HepG2 (cell line): ENCODE data around the gene CISD1. TPM values are rescaled to one million over a fixed set of nuclear protein-coding genes. Genes with fewer than 3 reads are reported as not detected.

ENCODE experiments used
- ATAC-seq: fragments of 200-7000 bp; cut with Tn5 transposase; 3 replicates; pipeline ENCODE4 v1.9.1; 2020; ENCODE audit warnings: mild to moderate bottlenecking, moderate library complexity
- BruUV-seq: library from RNA; stranded (reverse); fragments of 400-500 nt; replicated peaks from 2 replicates; lab custom pipeline; 2021; lab: Mats Ljungman, UMichigan
- CTCF ChIA-PET: fragments of 300-600 bp; formaldehyde crosslinking; extraction: SDS; loops from one replicate; lab custom pipeline; 2021; ENCODE audit warnings: low total read pairs, inconsistent platforms, low intra/inter-chr PET ratio; lab: Yijun Ruan, JAX
- POLR2A ChIA-PET: fragments of 350-600 bp; sonication (Branson Sonifier 250); formaldehyde crosslinking; loops from one replicate; lab custom pipeline; 2020; ENCODE audit warnings: antibody characterized with exemption, inconsistent platforms; lab: Yijun Ruan, JAX
- DNase-seq: peaks from one replicate; pipeline ENCODE4 v3.0.0-alpha.2; 2015; ENCODE audit warnings: low spot score
- FAIRE-seq: peaks from 3 replicates; lab custom pipeline; 2011; peaks lifted over from hg19 to GRCh38; lab: Jason Lieb, UNC
- H2AFZ ChIP-seq: one replicate; pipeline ENCODE4 v1.6.1; 2011; ENCODE audit warnings: low read length, inconsistent platforms
- H3K27ac ChIP-seq: fragments of 300-600 bp; 3 replicates; pipeline ENCODE4 v1.8.0; 2011; ENCODE audit warnings: mixed run types, mild to moderate bottlenecking, mixed read lengths, low read length, inconsistent platforms; ENCODE audit not compliant: insufficient read depth; ENCODE audit errors: extremely low read length
- H3K27me3 ChIP-seq, 2 experiments: fragments of 200-600 bp in 1 of 2; 2 replicates in 1 of 2; 3 replicates in 1 of 2; pipeline versions ENCODE4 v1.6.0 to v1.8.0; 2011; ENCODE audit warnings: low read length in 2 of 2, mild to moderate bottlenecking in 2 of 2, moderate library complexity in 2 of 2, inconsistent platforms in 1 of 2; ENCODE audit not compliant: insufficient read depth in 2 of 2, control insufficient read depth in 1 of 2
- H3K36me3 ChIP-seq, 2 experiments: fragments of 200-600 bp in 1 of 2; replicated peaks in 1 of 2; 2 replicates in 1 of 2; 3 replicates in 1 of 2; pipeline versions ENCODE4 v1.5.1 to v1.8.0; 2011; ENCODE audit warnings: low read length in 2 of 2, inconsistent platforms in 1 of 2; ENCODE audit not compliant: insufficient read depth in 2 of 2, control insufficient read depth in 1 of 2
- H3K4me1 ChIP-seq: 2 replicates; pipeline ENCODE4 v1.5.1; 2012; ENCODE audit warnings: low read length, inconsistent platforms; ENCODE audit not compliant: insufficient read depth
- H3K4me2 ChIP-seq: 2 replicates; pipeline ENCODE4 v1.6.0; 2011; ENCODE audit warnings: low read depth, low read length, inconsistent platforms
- H3K4me3 ChIP-seq, 3 experiments: fragments of 200-600 bp in 1 of 3; sonication (generic), shearing (Covaris generic) in 1 of 3; replicated peaks in 1 of 3; 2 replicates each; pipeline ENCODE4 v1.5.1; 2011 to 2016; ENCODE audit warnings: low read length in 3 of 3, inconsistent platforms in 2 of 3, low read depth in 2 of 3, mild to moderate bottlenecking in 2 of 3, control low read depth in 1 of 3, mixed read lengths in 1 of 3; ENCODE audit not compliant: insufficient read depth in 1 of 3
- H3K79me2 ChIP-seq: one replicate; pipeline ENCODE4 v1.6.1; 2011; ENCODE audit warnings: low read length, inconsistent platforms; ENCODE audit not compliant: insufficient read depth
- H3K9ac ChIP-seq: 2 replicates; pipeline ENCODE4 v1.6.0; 2011; ENCODE audit warnings: mild to moderate bottlenecking, low read depth, low read length, inconsistent platforms; ENCODE audit not compliant: insufficient read depth
- H3K9me3 ChIP-seq: 2 replicates; pipeline ENCODE4 v1.5.1; 2012; ENCODE audit warnings: mild to moderate bottlenecking, low read length
- H4K20me1 ChIP-seq: 2 replicates; pipeline ENCODE4 v1.6.0; 2011; ENCODE audit warnings: inconsistent platforms, mild to moderate bottlenecking, low read length, moderate library complexity; ENCODE audit not compliant: insufficient read depth
- ARID4A ChIP-seq: sonication (generic); formaldehyde crosslinking; IDR thresholded peaks from 2 replicates; pipeline ENCODE4 v1.5.0; 2020; ENCODE audit warnings: mild to moderate bottlenecking, missing genetic modification reagents, borderline replicate concordance
- GABPA ChIP-seq, 2 experiments: IDR thresholded peaks; 2 replicates each; pipeline ENCODE4 v1.6.1; 2011 to 2016; ENCODE audit warnings: low read depth in 2 of 2, low read length in 1 of 2, missing biosample characterization in 1 of 2, missing genetic modification characterization in 1 of 2
- KAT8 ChIP-seq: IDR thresholded peaks from 2 replicates; pipeline ENCODE4 v1.6.1; 2016; ENCODE audit warnings: missing genetic modification reagents, missing compliant biosample characterization
- KDM1A ChIP-seq: IDR thresholded peaks from 2 replicates; pipeline ENCODE4 v1.6.1; 2016; ENCODE audit warnings: missing compliant biosample characterization
- MAFF ChIP-seq: IDR thresholded peaks from 2 replicates; pipeline ENCODE4 v1.6.1; 2011; ENCODE audit warnings: low read depth, low read length, improper control_type of control experiment
- MAFK ChIP-seq, 2 experiments: IDR thresholded peaks in 1 of 2; conservative IDR thresholded peaks in 1 of 2; 2 replicates each; pipeline ENCODE4 v1.6.1; 2011; ENCODE audit warnings: improper control_type of control experiment in 2 of 2, low read length in 2 of 2
- MATR3 ChIP-seq: sonication (generic); formaldehyde crosslinking; IDR thresholded peaks from 2 replicates; pipeline ENCODE4 v1.4.0; 2020; ENCODE audit warnings: missing genetic modification reagents
- RELA ChIP-seq: sonication (generic); formaldehyde crosslinking; IDR thresholded peaks from 2 replicates; pipeline ENCODE4 v1.4.0; 2020; ENCODE audit warnings: missing genetic modification reagents
- WIZ ChIP-seq: sonication (generic); formaldehyde crosslinking; IDR thresholded peaks from 2 replicates; pipeline ENCODE4 v1.5.1; 2020; ENCODE audit warnings: mild to moderate bottlenecking, missing genetic modification reagents
- ZFP90 ChIP-seq: sonication (generic); formaldehyde crosslinking; IDR thresholded peaks from 2 replicates; pipeline ENCODE4 v1.8.0; 2022; ENCODE audit warnings: missing genetic modification reagents, mild to moderate bottlenecking, inconsistent platforms, borderline replicate concordance
- ZMYM2 ChIP-seq: sonication (generic); formaldehyde crosslinking; IDR thresholded peaks from 2 replicates; pipeline ENCODE4 v1.8.0; 2022; ENCODE audit warnings: mild to moderate bottlenecking, missing genetic modification reagents
- ZNF430 ChIP-seq: sonication (generic); formaldehyde crosslinking; IDR thresholded peaks from 2 replicates; pipeline ENCODE4 v1.9.0; 2021; ENCODE audit warnings: mild to moderate bottlenecking, missing genetic modification reagents
- ZNF777 ChIP-seq: sonication (generic); formaldehyde crosslinking; IDR thresholded peaks from 2 replicates; pipeline ENCODE4 v1.4.0; 2020; ENCODE audit warnings: missing genetic modification reagents
- ZNF792 ChIP-seq: IDR thresholded peaks from 2 replicates; pipeline ENCODE4 v1.6.1; 2016
- in situ Hi-C: cut with HindIII; loops from 2 replicates; pipeline ENCODE4 v1.10.0; 2017; ENCODE audit warnings: low pct_unique_long_range_greater_than_20kb; ENCODE audit not compliant: extremely low pct_ligation_motif_present
- intact Hi-C: fragments of 100-400 bp; cut with micrococcal nuclease; formaldehyde crosslinking; loops from one replicate; pipeline ENCODE4 v1.10.0; 2022; ENCODE audit not compliant: unreplicated experiment
- polyA plus RNA-seq, 8 experiments: library from polyadenylated mRNA; depleted of rRNA in 3 of 8; stranded (reverse) in 7 of 8; unstranded in 1 of 8; fragments of >200 nt; fragmentation: Illumina TruSeq in 4 of 8; extraction: Trizol in 4 of 8; gene quantifications; 2 replicates each; pipeline versions ENCODE4 v1.2.1 to v1.2.3, GENCODE V29; 2011 to 2016; ENCODE audit warnings: low read depth in 4 of 8, missing spikeins in 1 of 8, mixed read lengths in 1 of 8; ENCODE audit not compliant: insufficient read depth in 1 of 8
- total RNA-seq, 5 experiments: library from RNA; depleted of rRNA; stranded (reverse); fragments of >200 nt; fragmentation: Illumina TruSeq; extraction: Trizol; gene quantifications; 2 replicates each; pipeline ENCODE4 v1.2.3, GENCODE V29; 2016; ENCODE audit warnings: low read depth in 1 of 5

Gene CISD1
- total and polyA plus RNA-seq, 2 of the 13 experiments (the other 11 are each of a cell fraction or from before 2014, with no cell fraction given) = 63.4 to 78.9 TPM

- H3K4me2 ChIP-seq = no peak overlapping the region
- H3K27ac ChIP-seq = no peak overlapping the region
- no peaks in the 10 kb centered on the region for H3K27me3 ChIP-seq
- no peak for ATAC-seq
- H3K36me3 ChIP-seq = peaks cover 0 to 4% of the 10 kb centered on the region in 2 experiments; a peak in 1 of 5 replicates
- CTCF ChIA-PET = no interaction called here
- no peak overlapping the region for H3K4me3 ChIP-seq
- no peak overlapping the region for H3K9ac ChIP-seq
- no peak for DNase-seq
- FAIRE-seq = no peak
- H3K4me1 ChIP-seq = peaks cover 33% of the 10 kb centered on the region
- no TSS peak for BruUV-seq
- H3K79me2 ChIP-seq = peaks cover 64% of the 10 kb centered on the region
- peaks cover 4% of the 10 kb centered on the region; the same call in 1 of the 2 replicates for H4K20me1 ChIP-seq
- in situ Hi-C loops (no loop called here), intact Hi-C loops (loop anchor here (5.0 kb wide), 1 partner anchor 33 kb away; no protein-coding TSS in a partner anchor)
- H2AFZ ChIP-seq = no peak overlapping the region
- no peaks in the 10 kb centered on the region for H3K9me3 ChIP-seq
- POLR2A ChIA-PET = no interaction called here
- TF ChIP-seq MAFK (conservative IDR thresholded peaks at IDR 0.05 in 1 of 2, IDR thresholded peaks at IDR 0.05 in 1 of 2; ENCODE audit: low read length in 2 of 2) (peak in 1 of 2 experiments; percentile 27; a peak in 1 of 4 replicates), RELA (CRISPR knock-in tag) (no peak), MAFF (peak; percentile 28; the same call in 1 of the 2 replicates)
These were observed 8.6 kb upstream of the CISD1 start for GRCh38 chr10:58260334-58260733.

DNA sequence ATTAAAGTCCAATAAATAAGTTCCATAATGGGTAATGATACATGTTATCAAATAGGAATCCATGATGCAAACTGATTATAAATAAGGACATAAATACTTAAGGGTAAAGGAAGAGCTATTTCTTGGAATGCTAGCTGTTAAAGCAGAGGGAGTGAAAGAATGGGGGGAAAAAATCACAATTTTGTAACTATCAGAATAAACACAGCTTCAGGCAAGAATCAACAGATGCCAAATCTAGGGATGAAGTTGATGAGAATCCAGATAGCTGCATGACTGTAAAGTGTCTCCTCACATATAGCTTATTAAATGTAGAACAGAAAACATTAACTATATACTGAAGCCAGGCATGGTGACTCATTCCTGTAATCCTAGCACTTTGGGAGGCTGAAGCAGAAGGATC lies 6.2 kb upstream of the CISD1 start:
- peaks cover 25% of the 10 kb centered on the region for H3K4me1 ChIP-seq
- TF ChIP-seq WIZ (CRISPR knock-in tag) (no peak), ZMYM2 (CRISPR knock-in tag) (no peak), MATR3 (no peak), ARID4A (CRISPR knock-in tag) (no peak), KAT8 (no peak), ZNF430 (CRISPR knock-in tag) (no peak), KDM1A (no peak), ZFP90 (CRISPR knock-in tag) (no peak), ZNF777 (CRISPR knock-in tag) (no peak), ZNF792 (CRISPR knock-in tag) (no peak), GABPA (IDR thresholded peaks at IDR 0.05; ENCODE audit: low read depth, low read length) (no peak), GABPA (CRISPR knock-in tag; IDR thresholded peaks at IDR 0.05; ENCODE audit: low read depth) (no peak)
- peaks cover 81% of the 10 kb centered on the region for H3K79me2 ChIP-seq
- no peak for FAIRE-seq
- H3K9ac ChIP-seq = no peak overlapping the region
- in situ Hi-C loops = no loop called here
- no peak overlapping the region for H2AFZ ChIP-seq
- intact Hi-C loops = loop anchor here (5.0 kb wide), 1 partner anchor 35 kb away; no protein-coding TSS in a partner anchor
- POLR2A ChIA-PET = no interaction called here
- H3K27ac ChIP-seq = no peak overlapping the region
- H3K9me3 ChIP-seq = no peaks in the 10 kb centered on the region
- no peak for ATAC-seq
- H3K4me2 ChIP-seq = no peak overlapping the region
- peaks cover 8% of the 10 kb centered on the region; the same call in 1 of the 2 replicates for H4K20me1 ChIP-seq
- H3K4me3 ChIP-seq = no peak overlapping the region
- no peak for DNase-seq
- H3K36me3 ChIP-seq = 0 out of 5 replicates have a peak, but pooled peaks cover 0 to 2% of the 10 kb centered on the region in 2 experiments
- no TSS peak for BruUV-seq
- CTCF ChIA-PET = no interaction called here
- H3K27me3 ChIP-seq = no peaks in the 10 kb centered on the region
